Central memory CD8-positive, alpha-beta T cell (primary cell): ENCODE measurements around the gene SMARCC1.
A peak's percentile ranks its signal among the peaks of the same experiment; 100 is the strongest.

Experiments used
- ATAC-seq: fragments of 150-1000 bp; cut with Tn5 transposase; replicated peaks from 2 replicates; pipeline ENCODE4 v1.10.0; 2022; ENCODE audit warnings: mild to moderate bottlenecking, moderate FRiP score, moderate number of reproducible peaks; ENCODE audit not compliant: poor library complexity, severe bottlenecking; ENCODE audit errors: extremely low read depth
- DNase-seq, 2 donors: peaks; one replicate each; pipeline ENCODE4 v3.0.0; 2021; ENCODE audit warnings: low spot score in 2 of 2
- H3K27ac Mint-ChIP-seq: one replicate; pipeline ENCODE4 v1.8.0; 2022; ENCODE audit warnings: low read depth, mild to moderate bottlenecking, moderate library complexity, mixed read lengths
- H3K27me3 Mint-ChIP-seq: one replicate; pipeline ENCODE4 v1.8.0; 2022; ENCODE audit warnings: mixed read lengths
- H3K36me3 Mint-ChIP-seq: one replicate; pipeline ENCODE4 v1.8.0; 2022; ENCODE audit warnings: mild to moderate bottlenecking, moderate library complexity, mixed read lengths; ENCODE audit not compliant: insufficient read depth
- H3K4me1 Mint-ChIP-seq: one replicate; pipeline ENCODE4 v1.8.0; 2022; ENCODE audit warnings: mixed read lengths
- H3K4me3 Mint-ChIP-seq: one replicate; pipeline ENCODE4 v1.8.0; 2022; ENCODE audit warnings: mild to moderate bottlenecking, moderate library complexity, mixed read lengths
- H3K9me3 Mint-ChIP-seq: one replicate; pipeline ENCODE4 v1.8.0; 2022; ENCODE audit warnings: mixed read lengths

SMARCC1 gene

GRCh38 chr3:47715928-47716327 lies 65.8 kb downstream of the SMARCC1 start:
- Mint-ChIP-seq H3K9me3 (no peaks in the 10 kb centered on the region), H3K36me3 (peaks cover 51% of the 10 kb centered on the region), H3K27me3 (no peaks in the 10 kb centered on the region), H3K4me3 (no peak overlapping the region), H3K27ac (peak overlapping the region; percentile 16), H3K4me1 (peaks cover 9% of the 10 kb centered on the region)
- ATAC-seq (no peak), DNase-seq (no peak)

- peaks cover 56% of the 10 kb centered on the region for H3K36me3 Mint-ChIP-seq
- H3K27ac Mint-ChIP-seq = no peak overlapping the region
These were observed 67.1 kb downstream of the SMARCC1 start for GRCh38 chr3:47714606-47715005.

GRCh38 chr3:47713655-47714054 lies 68.0 kb downstream of the SMARCC1 start:
- DNase-seq = no peak
- no peak for ATAC-seq
- H3K27me3 Mint-ChIP-seq = no peaks in the 10 kb centered on the region
- H3K9me3 Mint-ChIP-seq = no peaks in the 10 kb centered on the region
- H3K27ac Mint-ChIP-seq = no peak overlapping the region
- peaks cover 56% of the 10 kb centered on the region for H3K36me3 Mint-ChIP-seq
- H3K4me3 Mint-ChIP-seq = no peak overlapping the region
- H3K4me1 Mint-ChIP-seq = peaks cover 9% of the 10 kb centered on the region

More at GRCh38 chr3:47714606-47715005, 67.1 kb downstream of the SMARCC1 start:
- H3K4me1 Mint-ChIP-seq = peaks cover 9% of the 10 kb centered on the region
- H3K4me3 Mint-ChIP-seq = no peak overlapping the region
- ATAC-seq = no peak
- H3K9me3 Mint-ChIP-seq = no peaks in the 10 kb centered on the region
- H3K27me3 Mint-ChIP-seq = no peaks in the 10 kb centered on the region
- DNase-seq = no peak

- H3K27me3 Mint-ChIP-seq = no peaks in the 10 kb centered on the region
- peaks cover 9% of the 10 kb centered on the region for H3K4me1 Mint-ChIP-seq
- peaks cover 59% of the 10 kb centered on the region for H3K36me3 Mint-ChIP-seq
- no peak for DNase-seq
- ATAC-seq = no peak
- no peaks in the 10 kb centered on the region for H3K9me3 Mint-ChIP-seq
- H3K27ac Mint-ChIP-seq = peak overlapping the region; percentile 16
- no peak overlapping the region for H3K4me3 Mint-ChIP-seq
These were observed 69.3 kb downstream of the SMARCC1 start for GRCh38 chr3:47712398-47712797.

- H3K36me3 Mint-ChIP-seq = peaks cover 61% of the 10 kb centered on the region
- DNase-seq = no peak
- H3K9me3 Mint-ChIP-seq = no peaks in the 10 kb centered on the region
- no peak overlapping the region for H3K27ac Mint-ChIP-seq
- no peak for ATAC-seq
- H3K4me1 Mint-ChIP-seq = peaks cover 9% of the 10 kb centered on the region
- no peaks in the 10 kb centered on the region for H3K27me3 Mint-ChIP-seq
- H3K4me3 Mint-ChIP-seq = no peak overlapping the region
These were observed 70.1 kb downstream of the SMARCC1 start for GRCh38 chr3:47711596-47711995.

GRCh38 chr3:47705391-47705790 lies 76.3 kb downstream of the SMARCC1 start:
- DNase-seq (no peak), ATAC-seq (no peak)
- peaks cover 63% of the 10 kb centered on the region for H3K36me3 Mint-ChIP-seq
- H3K4me1 Mint-ChIP-seq = no peaks in the 10 kb centered on the region
- no peaks in the 10 kb centered on the region for H3K27me3 Mint-ChIP-seq
- H3K4me3 Mint-ChIP-seq = no peak overlapping the region
- no peak overlapping the region for H3K27ac Mint-ChIP-seq
- no peaks in the 10 kb centered on the region for H3K9me3 Mint-ChIP-seq

GRCh38 chr3:47704237-47704612 lies 77.5 kb downstream of the SMARCC1 start:
- no peaks in the 10 kb centered on the region for H3K27me3 Mint-ChIP-seq
- H3K27ac Mint-ChIP-seq = no peak overlapping the region
- H3K4me3 Mint-ChIP-seq = no peak overlapping the region
- H3K36me3 Mint-ChIP-seq = peaks cover 55% of the 10 kb centered on the region
- no peaks in the 10 kb centered on the region for H3K9me3 Mint-ChIP-seq
- ATAC-seq = no peak
- DNase-seq = no peak
- no peaks in the 10 kb centered on the region for H3K4me1 Mint-ChIP-seq

- Mint-ChIP-seq H3K9me3 (no peaks in the 10 kb centered on the region), H3K36me3 (peaks cover 46% of the 10 kb centered on the region), H3K27ac (no peak overlapping the region), H3K27me3 (no peaks in the 10 kb centered on the region), H3K4me1 (no peaks in the 10 kb centered on the region), H3K4me3 (no peak overlapping the region)
- ATAC-seq (no peak), DNase-seq (no peak)
These were observed 80.3 kb downstream of the SMARCC1 start for GRCh38 chr3:47701388-47701787.

GRCh38 chr3:47692158-47692557 lies 89.5 kb downstream of the SMARCC1 start:
- Mint-ChIP-seq H3K36me3 (peaks cover 49% of the 10 kb centered on the region), H3K4me3 (no peak overlapping the region), H3K4me1 (no peaks in the 10 kb centered on the region), H3K27me3 (no peaks in the 10 kb centered on the region), H3K9me3 (no peaks in the 10 kb centered on the region), H3K27ac (no peak overlapping the region)
- DNase-seq = no peak
- ATAC-seq = no peak

GRCh38 chr3:47688488-47688887 lies 93.2 kb downstream of the SMARCC1 start:
- ATAC-seq (no peak), DNase-seq (no peak)
- H3K27ac Mint-ChIP-seq = no peak overlapping the region
- H3K4me3 Mint-ChIP-seq = no peak overlapping the region
- no peaks in the 10 kb centered on the region for H3K4me1 Mint-ChIP-seq
- peaks cover 60% of the 10 kb centered on the region for H3K36me3 Mint-ChIP-seq
- no peaks in the 10 kb centered on the region for H3K9me3 Mint-ChIP-seq
- no peaks in the 10 kb centered on the region for H3K27me3 Mint-ChIP-seq

- H3K4me1 Mint-ChIP-seq = no peaks in the 10 kb centered on the region
- H3K27me3 Mint-ChIP-seq = no peaks in the 10 kb centered on the region
- no peak overlapping the region for H3K4me3 Mint-ChIP-seq
- H3K9me3 Mint-ChIP-seq = no peaks in the 10 kb centered on the region
- peaks cover 54% of the 10 kb centered on the region for H3K36me3 Mint-ChIP-seq
- ATAC-seq (no peak), DNase-seq (no peak)
- H3K27ac Mint-ChIP-seq = no peak overlapping the region
These were observed 96.7 kb downstream of the SMARCC1 start for GRCh38 chr3:47685037-47685436.

GRCh38 chr3:47681016-47681415 lies 100.7 kb downstream of the SMARCC1 start:
- Mint-ChIP-seq H3K4me1 (peaks cover 5% of the 10 kb centered on the region), H3K36me3 (peaks cover 59% of the 10 kb centered on the region), H3K9me3 (no peaks in the 10 kb centered on the region), H3K4me3 (no peak overlapping the region), H3K27me3 (no peaks in the 10 kb centered on the region), H3K27ac (no peak overlapping the region)
- DNase-seq (no peak), ATAC-seq (no peak)

GRCh38 chr3:47678446-47679338 lies 103.0 kb downstream of the SMARCC1 start:
- no peak for ATAC-seq
- no peak overlapping the region for H3K4me3 Mint-ChIP-seq
- no peaks in the 10 kb centered on the region for H3K9me3 Mint-ChIP-seq
- peaks cover 5% of the 10 kb centered on the region for H3K4me1 Mint-ChIP-seq
- no peak for DNase-seq
- H3K27me3 Mint-ChIP-seq = no peaks in the 10 kb centered on the region
- H3K36me3 Mint-ChIP-seq = peaks cover 69% of the 10 kb centered on the region
- H3K27ac Mint-ChIP-seq = no peak overlapping the region
